CD4-positive, alpha-beta T cell treated with Interferon alpha-2 for 1 hour (primary cell): Measurements from ENCODE around the gene SPTLC2.

Experiments used
- DNase-seq, 2 donors: peaks; one replicate each; pipeline ENCODE4 v3.0.0-alpha.2; 2020 to 2022

The SPTLC2 gene

DNA sequence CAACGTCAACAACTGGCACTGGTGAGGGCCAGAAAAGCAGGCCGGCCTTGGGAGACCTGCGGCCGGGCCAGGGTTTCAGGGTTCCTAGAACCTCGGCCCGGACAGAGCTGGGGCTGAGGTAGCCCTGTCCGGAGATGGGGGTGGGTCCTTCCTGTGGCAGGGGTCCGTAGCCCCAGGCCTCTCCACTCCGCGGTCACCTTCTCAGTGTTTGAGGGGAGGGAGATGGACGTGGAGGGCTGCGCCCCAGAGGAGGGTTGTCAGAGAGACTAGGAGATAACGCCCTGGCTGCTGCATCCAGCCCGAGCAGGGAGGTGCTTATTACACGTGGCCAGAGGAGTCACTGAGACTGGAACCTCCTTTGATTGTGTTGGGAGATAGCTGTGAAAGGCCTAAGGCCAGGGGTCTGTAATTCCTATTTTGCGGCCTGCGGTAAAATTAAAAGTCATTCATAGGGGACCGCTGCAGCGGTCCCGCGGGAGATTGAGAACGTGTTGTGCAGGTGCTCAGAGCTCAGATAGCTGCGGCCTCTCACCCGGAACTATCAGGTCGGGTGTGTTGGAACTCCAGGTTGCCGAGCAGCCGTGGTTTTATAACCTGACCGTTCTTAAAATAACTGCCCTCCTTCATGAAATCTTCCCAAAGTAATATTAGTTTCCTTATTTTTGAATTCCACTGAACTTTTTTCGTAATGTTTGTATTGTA, 158.0 kb downstream of the SPTLC2 start:
- DNase-seq, result peak; percentile 7 to 30

DNA sequence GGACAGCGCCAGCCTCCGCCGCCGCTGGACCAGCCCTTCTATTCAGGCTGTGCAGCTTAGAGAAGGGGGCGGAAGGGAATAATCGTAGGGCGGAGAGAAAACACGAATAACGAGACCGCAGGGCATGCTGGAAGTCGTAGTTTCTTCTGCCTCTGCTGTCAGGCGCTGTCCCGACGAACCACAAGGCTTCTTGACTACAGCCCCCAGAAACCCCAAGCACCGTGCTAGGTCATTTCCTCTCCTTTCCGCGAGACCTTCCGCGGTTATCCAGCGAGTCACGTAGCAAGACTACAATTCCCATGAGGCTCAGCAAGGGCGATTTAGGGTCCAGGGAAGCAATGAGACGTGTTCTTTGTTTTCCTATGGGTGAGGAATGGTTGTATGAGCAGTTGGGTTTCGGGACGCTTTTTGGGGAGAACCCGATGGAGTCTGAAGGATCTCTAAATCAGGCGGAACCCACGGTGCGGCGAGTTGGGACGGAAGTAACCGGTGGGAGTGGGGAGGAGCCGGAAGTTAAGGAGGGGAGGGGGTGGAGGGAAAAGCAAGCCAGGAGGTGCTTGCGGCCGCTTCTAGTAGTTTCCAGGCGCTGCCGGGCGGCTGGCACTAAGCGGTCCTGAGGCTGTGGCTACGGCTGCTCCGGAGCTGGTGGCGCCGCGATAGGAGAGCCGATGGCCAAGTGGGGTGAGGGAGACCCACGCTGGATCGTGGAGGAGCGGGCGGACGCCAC, 158.8 kb downstream of the SPTLC2 start, which contains the start of the genes AHSA1 and VIPAS39:
TSS of gene AHSA1 (plus strand) at position 572 of the 727 bp plus-strand sequence. CDS start at position 669, 97 bp downstream.
TSS of gene VIPAS39 (minus strand) at position 80 of the 727 bp plus-strand sequence. CDS start 3,499 bp downstream, outside the sequence.
- DNase-seq, result peak; percentile 96

DNA sequence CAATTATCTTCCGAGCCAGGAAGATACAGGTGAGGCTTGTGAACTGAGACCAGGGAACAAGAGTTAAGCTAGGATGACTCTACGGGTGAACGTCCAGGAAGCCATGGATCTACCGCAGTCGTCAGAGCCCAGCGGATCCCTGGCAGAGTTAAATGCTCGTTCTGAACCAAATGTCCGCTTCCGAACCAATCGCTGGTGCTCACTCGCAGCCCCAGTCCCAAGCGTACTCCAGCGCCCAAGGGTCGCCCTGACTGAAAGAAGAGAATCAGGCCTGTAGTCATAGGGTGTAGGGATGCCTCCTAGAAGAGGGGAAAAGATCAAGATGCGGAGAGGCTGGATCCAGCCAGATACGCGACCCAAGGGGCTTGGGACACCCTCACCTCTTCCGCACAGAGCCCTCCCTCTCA, 159.3 kb downstream of the SPTLC2 start:
- no peak for DNase-seq
